ENCODE measurements around the gene MSLN.

MSLN gene

DNA sequence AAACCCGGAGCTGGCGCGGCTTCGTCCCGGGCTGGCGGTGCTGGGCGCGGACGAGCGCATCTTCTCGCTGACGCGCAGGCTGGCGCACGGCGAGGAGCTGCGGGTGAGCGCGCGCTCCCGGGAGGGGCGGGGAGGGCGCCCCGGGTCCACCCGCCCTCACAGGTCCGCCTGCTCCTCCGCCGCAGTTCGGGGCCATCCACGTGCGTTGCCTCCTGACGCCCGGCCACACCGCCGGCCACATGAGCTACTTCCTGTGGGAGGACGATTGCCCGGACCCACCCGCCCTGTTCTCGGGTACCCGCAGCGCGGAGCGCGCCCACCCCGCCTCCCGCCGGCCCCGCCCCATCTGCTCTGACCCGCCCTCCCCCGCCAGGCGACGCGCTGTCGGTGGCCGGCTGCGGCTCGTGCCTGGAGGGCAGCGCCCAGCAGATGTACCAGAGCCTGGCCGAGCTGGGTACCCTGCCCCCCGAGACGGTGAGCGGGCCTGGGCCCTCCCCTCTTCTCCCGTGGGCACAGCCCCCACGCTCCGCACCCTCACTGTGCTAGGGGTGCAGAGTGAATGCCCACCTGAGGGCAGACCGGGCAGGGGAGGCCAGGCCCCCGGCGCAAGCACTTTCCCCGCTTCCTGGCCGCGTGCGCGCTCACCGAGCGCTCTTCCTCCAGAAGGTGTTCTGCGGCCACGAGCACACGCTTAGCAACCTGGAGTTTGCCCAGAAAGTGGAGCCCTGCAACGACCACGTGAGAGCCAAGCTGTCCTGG lies 32.2 kb upstream of the MSLN start:
- H3K27ac ChIP-seq, result peak overlapping the region; percentile 100
- no peak for TF ChIP-seq ZFX (IDR thresholded peaks at IDR 0.05)
- TF ChIP-seq, protein P1, sequence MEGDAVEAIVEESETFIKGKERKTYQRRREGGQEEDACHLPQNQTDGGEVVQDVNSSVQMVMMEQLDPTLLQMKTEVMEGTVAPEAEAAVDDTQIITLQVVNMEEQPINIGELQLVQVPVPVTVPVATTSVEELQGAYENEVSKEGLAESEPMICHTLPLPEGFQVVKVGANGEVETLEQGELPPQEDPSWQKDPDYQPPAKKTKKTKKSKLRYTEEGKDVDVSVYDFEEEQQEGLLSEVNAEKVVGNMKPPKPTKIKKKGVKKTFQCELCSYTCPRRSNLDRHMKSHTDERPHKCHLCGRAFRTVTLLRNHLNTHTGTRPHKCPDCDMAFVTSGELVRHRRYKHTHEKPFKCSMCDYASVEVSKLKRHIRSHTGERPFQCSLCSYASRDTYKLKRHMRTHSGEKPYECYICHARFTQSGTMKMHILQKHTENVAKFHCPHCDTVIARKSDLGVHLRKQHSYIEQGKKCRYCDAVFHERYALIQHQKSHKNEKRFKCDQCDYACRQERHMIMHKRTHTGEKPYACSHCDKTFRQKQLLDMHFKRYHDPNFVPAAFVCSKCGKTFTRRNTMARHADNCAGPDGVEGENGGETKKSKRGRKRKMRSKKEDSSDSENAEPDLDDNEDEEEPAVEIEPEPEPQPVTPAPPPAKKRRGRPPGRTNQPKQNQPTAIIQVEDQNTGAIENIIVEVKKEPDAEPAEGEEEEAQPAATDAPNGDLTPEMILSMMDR (conservative IDR thresholded peaks at IDR 0.05), result no peak

DNA sequence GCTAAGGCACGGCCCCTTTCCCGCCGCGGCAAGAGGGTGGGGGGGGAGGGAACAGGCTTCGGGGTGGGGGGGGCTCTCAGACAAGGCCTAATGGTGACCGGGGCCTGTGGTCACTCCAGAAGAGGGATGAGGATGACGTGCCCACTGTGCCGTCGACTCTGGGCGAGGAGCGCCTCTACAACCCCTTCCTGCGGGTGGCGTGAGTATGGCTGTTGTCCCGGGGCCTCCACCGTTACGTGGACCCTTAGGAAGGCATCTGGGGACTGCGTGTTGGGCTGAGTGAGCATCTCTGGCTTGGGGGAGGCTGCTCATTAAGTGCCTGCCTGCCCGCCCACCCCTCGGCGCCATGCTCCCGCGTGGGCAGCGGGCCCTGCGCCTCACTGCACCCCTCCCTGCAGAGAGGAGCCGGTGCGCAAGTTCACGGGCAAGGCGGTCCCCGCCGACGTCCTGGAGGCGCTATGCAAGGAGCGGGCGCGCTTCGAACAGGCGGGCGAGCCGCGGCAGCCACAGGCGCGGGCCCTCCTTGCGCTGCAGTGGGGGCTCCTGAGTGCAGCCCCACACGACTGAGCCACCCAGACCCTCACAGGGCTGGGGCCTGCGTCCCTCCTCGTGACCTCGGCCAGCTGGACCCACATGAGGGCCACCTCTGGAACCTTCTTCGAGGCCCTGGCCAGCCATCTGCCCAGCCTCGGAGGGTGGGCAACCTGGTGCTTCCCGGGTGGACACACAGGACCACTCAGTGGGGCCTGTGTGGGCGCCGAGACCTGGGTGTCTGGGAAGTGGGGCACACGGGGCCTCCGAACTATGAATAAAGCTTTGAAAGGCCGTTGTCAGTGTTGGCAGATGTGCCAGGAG lies 31.4 kb upstream of the MSLN start:
- TF ChIP-seq ZFX (IDR thresholded peaks at IDR 0.05), result no peak
- TF ChIP-seq, protein P1 (conservative IDR thresholded peaks at IDR 0.05), result no peak; the same call in 1 of the 2 replicates
- H3K27ac ChIP-seq, result peak overlapping the region; percentile 100

DNA sequence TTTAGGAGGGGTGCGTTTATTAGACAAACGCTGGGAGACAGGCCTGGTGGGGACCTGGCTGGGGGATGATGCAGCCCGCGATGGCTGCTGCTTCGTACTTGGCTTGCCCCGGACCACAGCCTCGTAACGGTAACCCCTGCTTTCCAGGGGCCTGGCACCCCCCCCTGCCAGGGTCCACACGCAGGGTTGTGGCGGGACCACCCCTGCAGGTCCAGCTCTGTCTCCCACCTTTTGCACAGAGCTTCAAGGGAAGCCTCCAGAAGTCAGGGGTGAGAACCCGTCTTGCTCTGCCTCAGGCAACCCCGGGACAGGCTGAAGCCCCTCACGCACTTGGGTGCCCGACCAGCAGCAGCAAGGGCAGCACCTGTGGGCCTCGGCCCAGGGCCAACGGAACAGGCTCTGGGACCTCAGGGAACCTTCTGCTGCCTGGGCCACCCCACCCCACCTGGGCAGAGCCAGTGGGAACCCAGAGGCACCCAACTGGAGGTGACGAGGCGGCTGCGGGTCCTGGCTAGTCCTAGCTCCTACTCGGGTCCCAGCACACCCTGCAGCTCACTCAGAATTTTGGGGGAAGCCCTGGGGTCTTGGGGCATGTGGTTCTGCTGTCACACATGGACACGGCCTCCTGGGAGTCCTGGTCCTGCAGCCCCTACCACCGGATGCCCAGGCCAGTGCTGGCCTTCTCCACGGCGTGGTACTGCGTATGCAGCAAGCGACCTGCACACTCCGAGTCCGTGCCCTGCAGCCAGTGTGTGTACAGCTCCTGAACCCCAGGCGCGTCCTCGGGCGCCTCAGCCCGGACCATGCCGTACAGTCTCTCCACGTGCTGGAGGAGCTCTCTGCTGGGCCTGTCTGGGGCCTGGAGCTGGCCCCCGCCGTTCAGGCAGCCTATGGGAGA lies 30.5 kb upstream of the MSLN start:
- H3K27ac ChIP-seq, result peak overlapping the region; percentile 100
- TF ChIP-seq, protein P1 (conservative IDR thresholded peaks at IDR 0.05), result no peak
- no peak for TF ChIP-seq ZFX (IDR thresholded peaks at IDR 0.05)

DNA sequence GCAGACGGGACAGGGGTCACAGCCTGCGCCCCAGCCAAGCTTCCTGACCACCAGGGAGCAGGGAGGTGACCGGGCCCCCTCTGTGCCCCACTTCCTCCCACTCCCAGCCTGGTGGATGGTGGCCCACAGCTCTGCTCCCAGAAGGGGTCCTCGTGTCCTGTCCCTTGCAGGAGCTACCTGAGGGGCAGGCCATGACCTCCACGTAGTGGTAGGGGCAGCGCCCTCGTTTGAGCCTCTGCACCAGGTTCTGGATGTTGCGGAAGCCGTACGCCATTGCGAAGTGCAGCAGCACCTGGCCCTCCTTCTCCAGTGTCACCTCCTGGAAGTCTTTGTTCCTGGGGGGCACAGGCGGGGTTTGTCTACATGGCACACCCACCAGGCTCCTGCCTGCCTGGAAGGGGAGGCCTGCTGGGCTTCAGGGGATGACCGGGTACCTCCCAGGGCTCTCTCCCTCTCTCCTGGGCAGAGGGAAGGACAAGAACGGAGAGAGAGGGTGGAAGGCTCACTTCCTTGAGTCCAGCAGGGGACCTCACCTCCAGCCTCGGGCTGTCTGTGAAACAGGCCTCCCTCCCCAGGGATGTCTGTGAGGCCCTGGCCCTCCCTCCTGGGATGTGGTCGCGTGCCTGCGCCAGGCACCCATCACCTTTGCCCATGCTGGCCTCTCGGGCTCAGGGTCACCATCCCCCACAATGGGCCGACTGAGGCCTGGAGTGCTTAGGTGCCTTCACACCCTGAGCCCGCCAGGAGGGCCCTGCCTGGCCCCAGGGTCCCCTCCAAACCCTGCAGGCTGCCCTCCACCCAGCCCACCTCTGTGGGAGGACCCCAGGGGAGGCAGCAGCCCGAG lies 29.6 kb upstream of the MSLN start:
- no peak overlapping the region; the same call in 1 of the 2 replicates for H3K27ac ChIP-seq
- TF ChIP-seq ZFX (IDR thresholded peaks at IDR 0.05), result no peak
- TF ChIP-seq, protein P1 (conservative IDR thresholded peaks at IDR 0.05), result no peak

DNA sequence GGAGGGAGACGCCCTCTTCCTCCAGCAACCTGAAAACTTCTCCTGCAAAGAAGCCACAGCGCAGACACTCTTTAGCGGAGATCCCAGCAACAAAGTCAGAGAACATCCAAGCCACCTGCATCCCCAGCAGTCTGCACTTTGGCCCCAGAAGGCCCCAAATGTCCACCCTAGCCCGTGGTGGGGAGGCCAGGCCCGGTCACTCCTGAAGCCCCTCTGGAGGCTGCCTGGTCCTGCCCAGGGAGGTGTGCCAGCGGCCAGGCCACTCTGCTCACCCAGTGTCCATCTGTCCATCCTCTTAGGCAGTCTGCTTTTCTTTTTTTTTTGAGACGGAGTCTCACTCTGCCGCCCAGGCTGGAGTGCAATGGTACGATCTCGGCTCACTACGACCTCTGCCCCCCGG lies 28.2 kb upstream of the MSLN start:
- no peak overlapping the region for H3K27ac ChIP-seq
- no peak for TF ChIP-seq ZFX (IDR thresholded peaks at IDR 0.05)
- TF ChIP-seq, protein P1 (conservative IDR thresholded peaks at IDR 0.05), result no peak

DNA sequence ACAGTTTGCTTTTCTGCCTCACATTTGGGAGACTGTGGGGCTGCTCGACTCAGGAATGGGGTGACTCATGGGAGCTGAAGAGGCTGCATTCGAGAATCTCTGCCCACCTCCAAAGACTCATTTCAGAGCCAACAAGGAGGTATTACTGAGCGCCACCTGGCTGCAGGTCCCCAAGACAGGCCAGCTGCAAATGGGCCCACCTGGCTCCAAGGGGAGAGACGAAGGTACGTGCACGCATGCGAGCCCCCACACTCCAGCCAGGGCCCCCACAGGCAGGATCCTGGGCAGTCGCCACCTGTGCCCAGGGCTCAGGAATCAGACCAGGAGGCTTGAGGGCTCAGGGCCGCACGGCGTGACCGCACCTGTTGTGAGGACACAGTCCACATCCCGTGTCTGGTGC lies 27.6 kb upstream of the MSLN start:
- TF ChIP-seq, protein P1 (conservative IDR thresholded peaks at IDR 0.05), result no peak; the same call in 1 of the 2 replicates
- no peak for TF ChIP-seq ZFX (IDR thresholded peaks at IDR 0.05)
- no peak overlapping the region for H3K27ac ChIP-seq
